T-cell (primary cell): ENCODE results near the gene MLLT10. TPM values are rescaled to one million over a fixed set of nuclear protein-coding genes. Genes with fewer than 3 reads are reported as not detected.
"Not testable (repeated sequence)": the region's sequence is repeated elsewhere in the genome, so short reads cannot be mapped to it uniquely, and the experiment has no call there.

Source experiments
- ATAC-seq, 4 experiments: fragments of 200-7000 bp in 3 of 4; fragments of 150-1000 bp in 1 of 4; cut with Tn5 transposase; replicated peaks in 1 of 4; 1 replicate in 3 of 4; 2 replicates in 1 of 4; pipeline ENCODE4 v1.10.0; 2021; ENCODE audit warnings: moderate library complexity in 3 of 4, mild to moderate bottlenecking in 2 of 4, moderate number of reproducible peaks in 1 of 4
- CTCF ChIA-PET, 2 donors: fragments of 300-600 bp; sonication (Branson Sonifier 250); formaldehyde crosslinking; loops; one replicate each; lab custom pipeline; 2022; ENCODE audit warnings: antibody characterized with exemption in 2 of 2; lab: Charles Lee
- POLR2A ChIA-PET, 2 donors: fragments of 300-600 bp; sonication (Branson Sonifier 250); formaldehyde crosslinking; loops; one replicate each; lab custom pipeline; 2022; ENCODE audit warnings: antibody characterized with exemption in 2 of 2; lab: Charles Lee
- DNase-seq, 35 experiments: peaks; one replicate each; pipeline versions ENCODE4 v3.0.0 to v3.0.0-alpha.2; 2013 to 2023
- H3K27ac ChIP-seq: one replicate; pipeline ENCODE4 v1.5.1; 2013; ENCODE audit warnings: low read length
- H3K27me3 ChIP-seq, 2 experiments: replicated peaks in 1 of 2; 1 replicate in 1 of 2; 2 replicates in 1 of 2; pipeline versions ENCODE4 v1.6.1 to v1.7.0; 2013; ENCODE audit warnings: low read length in 1 of 2, mixed read lengths in 1 of 2; ENCODE audit not compliant: control insufficient read depth in 2 of 2, insufficient read depth in 2 of 2; ENCODE audit errors: extremely low read depth in 1 of 2
- H3K36me3 ChIP-seq, 2 donors: 1 replicate in 1 of 2; 2 replicates in 1 of 2; pipeline versions ENCODE4 v1.6.1 to v1.7.0; 2013; ENCODE audit warnings: low read length in 1 of 2; ENCODE audit not compliant: control insufficient read depth in 2 of 2, insufficient read depth in 1 of 2; ENCODE audit errors: extremely low read depth in 1 of 2
- H3K4me1 ChIP-seq, 2 experiments: 1 replicate in 1 of 2; 2 replicates in 1 of 2; pipeline versions ENCODE4 v1.6.1 to v1.7.0; 2013; ENCODE audit warnings: low read length in 2 of 2, mixed read lengths in 1 of 2; ENCODE audit not compliant: insufficient read depth in 2 of 2, control insufficient read depth in 1 of 2; ENCODE audit errors: extremely low read depth in 1 of 2
- H3K4me3 ChIP-seq, 2 donors: 1 replicate in 1 of 2; 2 replicates in 1 of 2; pipeline versions ENCODE4 v1.5.1 to v1.7.0; 2013; ENCODE audit warnings: mild to moderate bottlenecking in 2 of 2, low read length in 1 of 2, moderate library complexity in 1 of 2; ENCODE audit not compliant: control insufficient read depth in 1 of 2; ENCODE audit errors: extremely low read depth in 1 of 2
- H3K9me3 ChIP-seq: 2 replicates; pipeline ENCODE4 v1.7.0; 2013
- H3K27ac Mint-ChIP-seq, 2 donors: one replicate each; pipeline ENCODE4 v1.8.0; 2020 to 2021; ENCODE audit warnings: mild to moderate bottlenecking in 2 of 2, mixed read lengths in 2 of 2
- H3K27me3 Mint-ChIP-seq, 2 donors: one replicate each; pipeline ENCODE4 v1.8.0; 2021 to 2022; ENCODE audit warnings: mixed read lengths in 2 of 2
- H3K36me3 Mint-ChIP-seq: one replicate; pipeline ENCODE4 v1.8.0; 2021; ENCODE audit warnings: mixed read lengths
- H3K4me1 Mint-ChIP-seq, 3 donors: one replicate each; pipeline ENCODE4 v1.8.0; 2020 to 2022; ENCODE audit warnings: mixed read lengths in 3 of 3, mild to moderate bottlenecking in 1 of 3
- H3K4me3 Mint-ChIP-seq, 3 donors: one replicate each; pipeline ENCODE4 v1.8.0; 2020 to 2022; ENCODE audit warnings: mild to moderate bottlenecking in 3 of 3, mixed read lengths in 3 of 3, moderate library complexity in 3 of 3
- H3K9me3 Mint-ChIP-seq, 3 donors: one replicate each; pipeline ENCODE4 v1.8.0; 2020 to 2022; ENCODE audit warnings: mixed read lengths in 3 of 3
- WGBS: methylation state at CpG from one replicate; pipeline ENCODE4 v1.1.5; 2013; ENCODE audit warnings: missing lambda C conversion rate; ENCODE audit not compliant: insufficient coverage; 5-methylcytosine and 5-hydroxymethylcytosine counted together
- total RNA-seq, 35 experiments: library from RNA in 6 of 35; stranded (reverse) in 6 of 35; fragments of 120-200 nt in 1 of 35; gene quantifications; one replicate each; pipeline versions ENCODE4 v1.2.1 to v1.2.4 and lab custom pipeline; 2013 to 2026

Gene MLLT10
- total RNA-seq, 5 donors from 2014 or later (not counting 1 experiment from before 2014, with no cell fraction given) = 57.7 to 76.5 (median 66.1) TPM

GRCh38 chr10:21705142-21705827 lies 171.3 kb downstream of the MLLT10 start:
- POLR2A ChIA-PET = interaction anchor here in 1 of 2 donors (0.6 kb wide), 1 partner anchor 148 kb away, joined by 3 read pairs; no protein-coding TSS in a partner anchor
- H3K27me3 Mint-ChIP-seq = no peaks in the 10 kb centered on the region
- WGBS = 89% methylated on average over 4 of the region's 5 CpGs
- ATAC-seq = no peak
- no peak overlapping the region for H3K27ac Mint-ChIP-seq
- Histone ChIP-seq H3K9me3 (no peaks in the 10 kb centered on the region), H3K4me1 (peaks cover 13 to 24% of the 10 kb centered on the region in 2 experiments), H3K27ac (no peak overlapping the region), H3K36me3 (peaks cover 3% of the 10 kb centered on the region in 2 donors), H3K27me3 (no peaks in the 10 kb centered on the region), H3K4me3 (no peak overlapping the region)
- no peak overlapping the region for H3K4me3 Mint-ChIP-seq
- no peak for DNase-seq
- CTCF ChIA-PET = no interaction called here
- H3K36me3 Mint-ChIP-seq = peaks cover 44% of the 10 kb centered on the region
- peaks cover 9 to 14% (median 10%) of the 10 kb centered on the region in 3 donors for H3K9me3 Mint-ChIP-seq
- H3K4me1 Mint-ChIP-seq = peaks cover 33 to 45% (median 39%) of the 10 kb centered on the region in 3 donors

GRCh38 chr10:21705828-21706176 lies 171.8 kb downstream of the MLLT10 start:
- no peak overlapping the region for H3K4me3 Mint-ChIP-seq
- H3K9me3 Mint-ChIP-seq = peaks cover 5 to 9% (median 6%) of the 10 kb centered on the region in 3 donors
- Histone ChIP-seq H3K4me3 (no peak overlapping the region), H3K4me1 (peaks cover 13 to 24% of the 10 kb centered on the region in 2 experiments), H3K36me3 (peaks cover 3% of the 10 kb centered on the region in 2 donors), H3K27me3 (no peaks in the 10 kb centered on the region), H3K9me3 (no peaks in the 10 kb centered on the region), H3K27ac (no peak overlapping the region)
- no peak overlapping the region for H3K27ac Mint-ChIP-seq
- H3K4me1 Mint-ChIP-seq = peaks cover 35 to 47% (median 43%) of the 10 kb centered on the region in 3 donors
- POLR2A ChIA-PET = no interaction called here
- CTCF ChIA-PET = no interaction called here
- ATAC-seq = no peak
- H3K27me3 Mint-ChIP-seq = no peaks in the 10 kb centered on the region
- peaks cover 43% of the 10 kb centered on the region for H3K36me3 Mint-ChIP-seq
- DNase-seq = no peak
- WGBS = no CpG with 5 or more reads among the region's 2 CpGs

DNA sequence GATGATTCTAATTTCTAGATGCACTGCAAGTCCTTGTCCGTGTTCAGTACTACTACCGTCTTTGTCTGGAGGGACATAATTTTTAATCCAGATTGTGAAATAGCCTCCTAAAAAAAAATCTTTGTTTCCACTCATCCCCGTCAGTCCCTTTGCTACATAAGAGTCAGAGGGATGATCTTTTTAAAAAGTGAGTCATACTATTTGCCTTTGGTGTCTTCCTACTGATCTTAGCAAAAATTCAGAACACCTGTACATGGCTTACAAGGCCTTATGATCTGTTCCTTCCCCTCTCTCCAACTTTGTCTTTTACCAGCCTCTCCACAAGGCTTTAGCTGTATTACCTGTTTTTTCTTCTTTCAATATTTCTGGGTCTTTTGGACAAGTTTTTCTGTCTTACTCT lies 173.5 kb downstream of the MLLT10 start:
- CTCF ChIA-PET = interaction anchor here in 1 of 2 donors (1.0 kb wide), 1 partner anchor 143 kb away, joined by 3 read pairs; no protein-coding TSS in a partner anchor
- no peak overlapping the region for H3K27ac Mint-ChIP-seq
- no peaks in the 10 kb centered on the region for H3K9me3 ChIP-seq
- no peaks in the 10 kb centered on the region for H3K27me3 ChIP-seq
- DNase-seq (no peak), ATAC-seq (no peak)
- no peaks in the 10 kb centered on the region for H3K9me3 Mint-ChIP-seq
- no peak overlapping the region for H3K4me3 Mint-ChIP-seq
- peaks cover 13 to 16% of the 10 kb centered on the region in 2 experiments for H3K4me1 ChIP-seq
- WGBS = no CpG with 5 or more reads among the region's 3 CpGs
- no peak overlapping the region for H3K27ac ChIP-seq
- peaks cover 30 to 42% (median 41%) of the 10 kb centered on the region in 3 donors for H3K4me1 Mint-ChIP-seq
- POLR2A ChIA-PET = no interaction called here
- peaks cover 41% of the 10 kb centered on the region for H3K36me3 Mint-ChIP-seq
- no peaks in the 10 kb centered on the region for H3K27me3 Mint-ChIP-seq
- H3K36me3 ChIP-seq = peaks cover 3 to 7% of the 10 kb centered on the region in 2 donors
- no peak overlapping the region for H3K4me3 ChIP-seq

- Mint-ChIP-seq H3K36me3 (peaks cover 55% of the 10 kb centered on the region), H3K4me1 (peaks cover 4 to 23% (median 12%) of the 10 kb centered on the region in 3 donors), H3K27me3 (no peaks in the 10 kb centered on the region), H3K9me3 (no peaks in the 10 kb centered on the region), H3K27ac (no peak overlapping the region), H3K4me3 (no peak overlapping the region)
- Histone ChIP-seq H3K27ac (no peak overlapping the region), H3K4me3 (no peak overlapping the region), H3K4me1 (no peaks in the 10 kb centered on the region), H3K9me3 (no peaks in the 10 kb centered on the region), H3K27me3 (no peaks in the 10 kb centered on the region), H3K36me3 (peaks cover 0 to 34% of the 10 kb centered on the region in 2 donors)
- no peak for DNase-seq
- ChIA-PET CTCF (no interaction called here), POLR2A (interaction anchor here in 1 of 2 donors (0.7 kb wide), 1 partner anchor 926 kb away, joined by 4 read pairs; no protein-coding TSS in a partner anchor)
- ATAC-seq = no peak
- 100% methylated on average over 3 of the region's 4 CpGs for WGBS
Measured at GRCh38 chr10:21712975-21713374, 178.9 kb downstream of the MLLT10 start.

GRCh38 chr10:21715531-21716195 lies 181.6 kb downstream of the MLLT10 start:
- POLR2A ChIA-PET = interaction anchor here in 1 of 2 donors (0.7 kb wide), 1 partner anchor 12 kb away, joined by 6 read pairs; no protein-coding TSS in a partner anchor
- H3K36me3 Mint-ChIP-seq = peaks cover 53% of the 10 kb centered on the region
- WGBS = no CpG with 5 or more reads among the region's 2 CpGs

GRCh38 chr10:21717437-21718054 lies 183.5 kb downstream of the MLLT10 start:
- peaks cover 48% of the 10 kb centered on the region for H3K36me3 Mint-ChIP-seq
- DNase-seq = not testable (repeated sequence)

More at GRCh38 chr10:21715531-21716195, 181.6 kb downstream of the MLLT10 start:
- H3K36me3 ChIP-seq = peaks cover 0 to 41% of the 10 kb centered on the region in 2 donors
- ATAC-seq (no peak), DNase-seq (no peak)
- peaks cover 1 to 19% (median 7%) of the 10 kb centered on the region in 3 donors for H3K4me1 Mint-ChIP-seq
- H3K27me3 Mint-ChIP-seq = no peaks in the 10 kb centered on the region
- H3K27me3 ChIP-seq = no peaks in the 10 kb centered on the region
- H3K4me3 ChIP-seq = no peak overlapping the region
- no peaks in the 10 kb centered on the region for H3K4me1 ChIP-seq
- no peak overlapping the region for H3K4me3 Mint-ChIP-seq
- no peak overlapping the region for H3K27ac ChIP-seq
- no peak overlapping the region for H3K27ac Mint-ChIP-seq
- H3K9me3 Mint-ChIP-seq = no peaks in the 10 kb centered on the region
- CTCF ChIA-PET = interaction anchor here in 1 of 2 donors (0.7 kb wide), 2 partner anchors 12 to 24 kb away, joined by 3 to 5 read pairs; no protein-coding TSS in a partner anchor
- no peaks in the 10 kb centered on the region for H3K9me3 ChIP-seq

More at GRCh38 chr10:21717437-21718054, 183.5 kb downstream of the MLLT10 start:
- H3K27ac ChIP-seq, H3K27me3 Mint-ChIP-seq, H3K9me3 Mint-ChIP-seq, H3K4me3 Mint-ChIP-seq, CTCF ChIA-PET, H3K27me3 ChIP-seq, H3K4me1 ChIP-seq, POLR2A ChIA-PET, ATAC-seq, H3K9me3 ChIP-seq, H3K4me3 ChIP-seq: not testable (repeated sequence)
- Mint-ChIP-seq H3K27ac (peak overlapping the region in 1 of 2 donors; percentile 46), H3K4me1 (peaks cover 3 to 12% (median 5%) of the 10 kb centered on the region in 3 donors)
- 100% methylated on average over 2 of the region's 3 CpGs for WGBS
- H3K36me3 ChIP-seq = peaks cover 0 to 37% of the 10 kb centered on the region in 2 donors
